Dermis blood vessel endothelial cell (primary cell): Measurements from ENCODE around the gene SYTL3. TPM values are rescaled to one million over a fixed set of nuclear protein-coding genes. Genes with fewer than 3 reads are reported as not detected.
A peak's percentile ranks its signal among the peaks of the same experiment; 100 is the strongest.
"Not testable (repeated sequence)": the region's sequence is repeated elsewhere in the genome, so short reads cannot be mapped to it uniquely, and the experiment has no call there.

ENCODE experiments used
- DNase-seq: peaks from one replicate; pipeline ENCODE4 v3.0.0; 2010
- total RNA-seq: library from RNA; depleted of rRNA; stranded (reverse); fragments of >200 nt; gene quantifications from 2 replicates; pipeline ENCODE4 v1.2.3, GENCODE V29; 2014

SYTL3 gene, protein sequence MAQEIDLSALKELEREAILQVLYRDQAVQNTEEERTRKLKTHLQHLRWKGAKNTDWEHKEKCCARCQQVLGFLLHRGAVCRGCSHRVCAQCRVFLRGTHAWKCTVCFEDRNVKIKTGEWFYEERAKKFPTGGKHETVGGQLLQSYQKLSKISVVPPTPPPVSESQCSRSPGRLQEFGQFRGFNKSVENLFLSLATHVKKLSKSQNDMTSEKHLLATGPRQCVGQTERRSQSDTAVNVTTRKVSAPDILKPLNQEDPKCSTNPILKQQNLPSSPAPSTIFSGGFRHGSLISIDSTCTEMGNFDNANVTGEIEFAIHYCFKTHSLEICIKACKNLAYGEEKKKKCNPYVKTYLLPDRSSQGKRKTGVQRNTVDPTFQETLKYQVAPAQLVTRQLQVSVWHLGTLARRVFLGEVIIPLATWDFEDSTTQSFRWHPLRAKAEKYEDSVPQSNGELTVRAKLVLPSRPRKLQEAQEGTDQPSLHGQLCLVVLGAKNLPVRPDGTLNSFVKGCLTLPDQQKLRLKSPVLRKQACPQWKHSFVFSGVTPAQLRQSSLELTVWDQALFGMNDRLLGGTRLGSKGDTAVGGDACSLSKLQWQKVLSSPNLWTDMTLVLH
- 0.70 and 0.85 TPM in 2 replicates for total RNA-seq

- DNase-seq = peak; percentile 61
These were observed at the start of gene SYTL3 for GRCh38 chr6:158649289-158650143. Gene SYTL3 (plus strand): TSS chr6:158650054. CDS start chr6:158663269, 13,215 bp downstream.

GRCh38 chr6:158603261-158604047 lies 46.4 kb upstream of the SYTL3 start:
- no peak for DNase-seq

DNA sequence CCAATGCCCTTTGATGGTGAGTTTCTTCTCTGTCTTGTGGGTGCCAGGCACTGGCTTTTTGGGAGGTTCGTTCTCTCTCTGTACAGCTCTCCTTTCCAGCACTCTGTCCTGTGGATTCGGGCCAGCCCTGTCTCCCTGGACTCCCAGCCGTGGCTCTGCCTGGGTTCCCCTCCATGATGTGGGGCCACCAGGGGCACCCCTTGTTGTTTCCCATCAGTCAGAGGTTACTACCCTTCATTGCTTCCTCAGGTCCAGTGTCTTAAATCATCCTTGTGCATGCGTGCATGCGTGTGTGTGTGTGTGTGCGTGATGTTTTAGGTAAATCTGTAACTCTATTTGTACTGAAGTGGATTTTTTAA lies 45.8 kb upstream of the SYTL3 start:
- no peak for DNase-seq

DNA sequence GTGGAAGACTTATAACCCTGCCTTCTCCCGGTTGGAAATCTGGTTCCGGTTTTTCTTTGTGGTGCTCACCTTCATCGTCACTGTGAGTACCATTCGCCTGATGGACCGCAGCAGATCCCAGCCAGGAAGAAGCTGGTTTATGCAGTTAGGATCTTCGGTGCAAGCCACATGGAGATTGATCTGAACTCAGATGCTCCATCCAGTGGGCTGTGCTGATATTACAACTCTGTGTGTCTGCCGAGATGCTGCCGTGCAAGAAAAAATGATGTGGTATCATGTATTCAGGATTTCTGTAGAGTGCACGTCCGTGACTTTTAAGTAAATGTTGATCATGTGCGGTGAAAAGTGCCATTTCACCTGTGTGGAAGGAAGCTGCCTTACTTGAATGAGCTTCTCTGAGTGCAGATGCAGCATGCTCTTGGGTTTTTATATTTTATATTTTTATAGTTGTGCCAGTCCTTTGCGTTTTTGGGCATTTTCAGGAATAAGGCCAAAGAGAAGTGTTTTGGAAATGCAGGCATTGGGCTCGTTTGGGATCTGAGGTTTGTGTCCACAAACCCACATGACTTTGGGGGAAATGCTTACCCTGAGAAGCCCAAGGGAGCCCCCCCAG lies 44.5 kb upstream of the SYTL3 start:
- DNase-seq = peak; percentile 90

DNA sequence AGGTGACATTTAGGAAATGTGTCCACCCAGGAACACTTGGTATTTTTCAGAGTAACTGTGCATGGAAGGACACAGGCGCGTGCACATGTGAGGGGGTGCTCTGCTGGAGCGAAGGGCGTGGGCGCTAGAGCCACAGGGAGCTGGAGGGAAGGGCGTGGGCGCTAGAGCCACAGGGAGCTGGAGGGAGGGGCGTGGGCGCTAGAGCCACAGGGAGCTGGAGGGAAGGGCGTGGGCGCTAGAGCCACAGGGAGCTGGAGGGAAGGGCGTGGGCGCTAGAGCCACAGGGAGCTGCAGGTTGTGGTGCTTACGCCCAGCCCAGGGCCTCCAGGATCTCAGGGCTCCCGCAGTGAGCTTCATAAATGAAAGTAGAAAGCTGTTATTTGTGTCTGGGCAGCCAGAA lies 43.8 kb upstream of the SYTL3 start:
- DNase-seq = not testable (repeated sequence)

- DNase-seq = no peak
These were observed 42.9 kb upstream of the SYTL3 start for GRCh38 chr6:158606935-158607334.

GRCh38 chr6:158607411-158608170 lies 42.3 kb upstream of the SYTL3 start:
- DNase-seq = no peak

DNA sequence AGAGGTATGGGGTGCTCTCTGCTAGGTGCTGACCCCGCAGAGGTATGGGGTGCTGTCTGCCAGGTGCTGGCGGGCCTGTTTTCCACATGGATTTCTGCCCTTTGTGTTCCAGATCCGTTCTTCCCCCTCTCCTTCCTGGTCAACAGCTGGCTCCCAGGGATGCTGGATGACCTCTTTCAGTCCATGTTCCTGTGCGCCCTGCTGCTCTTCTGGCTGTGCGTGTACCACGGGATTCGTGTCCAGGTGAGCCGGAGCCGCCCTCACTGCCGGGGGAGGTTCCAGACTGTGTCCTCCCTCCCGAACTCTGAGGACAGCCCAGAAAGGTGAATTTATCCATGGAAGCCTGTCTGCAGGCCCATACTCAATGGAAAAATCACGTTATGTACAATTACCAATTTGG lies 41.6 kb upstream of the SYTL3 start:
- DNase-seq = no peak

DNA sequence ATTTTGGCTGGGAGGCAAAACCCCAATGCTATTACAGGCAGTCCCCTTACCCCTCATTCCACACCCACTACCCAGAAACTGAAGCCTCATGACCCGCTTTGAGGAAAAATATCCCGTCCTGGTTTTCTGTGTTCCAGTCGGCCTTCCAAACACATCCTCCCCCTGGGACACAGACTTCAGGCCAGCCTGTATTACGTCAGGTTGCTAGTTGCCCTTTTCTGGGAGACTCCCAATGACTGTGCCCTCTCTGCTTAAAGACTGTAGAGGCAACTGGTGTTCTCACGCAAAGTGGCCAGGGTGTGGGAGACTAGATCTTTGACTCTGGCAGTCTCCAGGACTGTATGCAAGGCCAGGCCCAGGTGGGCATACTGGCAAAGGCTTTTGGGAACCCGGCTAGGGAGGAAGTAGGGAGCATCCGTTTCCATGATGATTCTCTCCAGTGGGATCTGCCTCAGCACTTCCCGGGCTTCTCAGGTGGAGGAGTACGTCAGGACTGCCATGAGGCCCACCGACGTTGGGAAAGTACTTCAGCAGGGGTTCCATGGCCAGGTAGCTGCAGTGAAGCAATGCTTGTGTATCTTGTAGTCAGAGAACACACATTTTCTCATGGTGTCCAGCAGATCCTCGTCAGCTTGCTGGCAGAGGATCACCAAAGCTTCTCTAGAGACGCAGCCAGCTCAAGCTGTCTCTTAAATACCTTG lies 40.2 kb upstream of the SYTL3 start:
- DNase-seq = no peak

DNA sequence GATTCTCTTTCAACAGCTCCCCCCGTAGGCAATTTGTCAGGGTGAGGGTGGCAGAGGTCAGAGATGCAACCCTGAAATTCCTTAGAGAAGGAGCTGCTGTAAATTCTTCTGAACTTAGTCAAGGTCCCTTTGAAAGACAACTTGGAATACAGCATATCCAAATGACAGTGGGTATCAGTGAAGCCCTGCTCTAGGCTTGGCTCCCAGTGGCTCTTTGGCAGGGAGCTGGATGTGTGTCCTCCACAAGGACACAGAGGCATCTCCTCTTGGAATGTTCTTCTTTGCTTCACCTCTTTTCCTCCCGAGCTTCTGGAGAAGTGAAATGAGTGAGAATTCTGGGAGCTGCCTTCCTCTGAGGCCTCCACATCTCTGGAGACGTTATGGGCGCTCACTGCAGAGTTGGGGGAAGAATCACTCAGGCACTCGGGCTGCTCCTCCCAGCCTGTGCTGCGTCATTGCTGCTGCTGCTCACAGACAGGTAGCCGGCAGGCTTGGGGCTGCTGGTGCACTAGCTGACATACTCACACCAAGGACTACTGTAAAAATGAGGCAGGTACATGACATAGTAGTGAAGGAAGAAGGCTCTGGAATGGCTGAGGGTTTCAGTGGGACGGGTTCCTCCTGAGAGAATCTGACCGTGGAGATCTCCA lies 39.4 kb upstream of the SYTL3 start:
- no peak for DNase-seq

DNA sequence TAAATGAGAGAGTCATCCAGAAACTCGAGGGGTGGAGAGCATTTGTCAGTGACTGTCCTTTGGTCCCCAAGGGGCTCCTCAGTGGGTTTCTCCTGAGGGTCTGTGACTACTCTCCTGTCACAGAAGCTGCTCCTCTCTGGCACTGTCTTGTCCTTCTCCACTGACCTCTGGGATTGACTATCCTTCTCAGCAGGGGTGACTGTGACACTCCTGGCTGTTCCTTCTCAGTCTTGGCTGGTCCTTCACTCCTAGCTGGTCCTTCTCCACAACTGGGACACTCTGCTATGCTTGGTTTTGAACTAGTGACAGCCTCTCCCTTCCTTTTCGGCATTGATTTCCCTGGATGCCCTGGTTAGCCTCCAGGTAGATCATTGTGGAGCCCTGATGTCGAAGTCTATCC lies 38.8 kb upstream of the SYTL3 start:
- no peak for DNase-seq

GRCh38 chr6:158611541-158612370 lies 38.1 kb upstream of the SYTL3 start:
- DNase-seq = no peak

DNA sequence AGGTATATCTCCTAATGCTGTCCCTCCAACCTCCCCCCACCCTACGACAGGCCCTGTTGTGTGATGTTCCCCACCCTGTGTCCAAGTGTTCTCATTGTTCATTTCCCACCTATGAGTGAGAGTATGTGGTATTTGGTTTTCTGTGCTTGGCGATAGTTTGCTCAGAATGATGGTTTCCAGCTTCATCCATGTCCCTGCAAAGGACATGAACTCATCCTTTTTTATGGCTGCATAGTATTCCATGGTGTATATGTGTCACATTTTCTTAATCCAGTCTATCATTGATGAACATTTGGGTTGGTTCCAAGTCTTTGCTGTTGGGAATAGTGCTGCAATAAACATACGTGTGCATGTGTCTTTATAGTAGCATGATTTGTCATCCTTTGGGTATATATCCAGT lies 35.2 kb upstream of the SYTL3 start:
- DNase-seq = not testable (repeated sequence)

- DNase-seq = not testable (repeated sequence)
These were observed 31.6 kb upstream of the SYTL3 start for GRCh38 chr6:158618289-158618688.

- DNase-seq = no peak
These were observed 29.7 kb upstream of the SYTL3 start for GRCh38 chr6:158619922-158620801.

DNA sequence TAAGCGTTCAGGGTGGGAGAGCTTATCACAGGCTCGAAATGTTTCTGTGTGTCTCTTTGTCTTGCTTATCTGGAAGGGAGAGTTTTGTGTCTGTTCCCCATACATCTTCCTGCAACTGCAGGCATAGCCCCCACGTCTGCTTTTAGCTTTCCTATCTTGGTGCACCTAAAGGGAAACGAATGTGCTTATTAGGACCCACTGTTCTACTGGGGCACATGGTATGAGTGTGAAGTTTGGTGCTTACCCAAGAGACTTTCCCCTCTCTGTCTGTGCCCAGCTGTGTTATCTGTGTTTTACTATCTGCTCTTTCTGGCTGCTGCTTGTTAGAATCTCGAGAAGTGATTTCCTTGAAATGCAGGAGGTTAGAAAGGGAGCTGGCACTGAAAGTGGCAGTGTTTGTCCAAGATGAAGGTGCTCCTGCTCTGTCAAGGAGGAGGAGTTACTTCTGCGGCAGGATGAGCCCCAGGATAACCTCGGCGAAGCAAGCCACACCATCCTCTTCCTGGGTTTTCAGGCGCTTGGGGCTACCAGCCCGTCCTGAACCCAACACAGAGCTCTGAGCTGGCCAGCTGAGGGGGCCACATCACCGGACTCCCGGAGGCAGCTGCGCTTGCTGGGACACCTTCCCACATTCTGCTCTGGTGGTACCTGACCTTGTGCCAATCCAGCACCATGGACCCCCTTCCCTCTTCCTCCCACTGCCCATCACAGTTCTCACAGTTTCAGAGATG lies 28.7 kb upstream of the SYTL3 start:
- no peak for DNase-seq
